ENCODE results near the gene PECR. TPM values are rescaled to one million over a fixed set of nuclear protein-coding genes. Genes with fewer than 3 reads are reported as not detected.

Gene PECR
- total RNA-seq, 1 experiment from 2014 or later: 15.3 TPM

- TF ChIP-seq CTCF (conservative IDR thresholded peaks at IDR 0.05): no peak
- WGBS (ENCODE audit: extremely low coverage, insufficient read length, low lambda C conversion rate): no CpG with 5 or more reads among the region's 1 CpG
- no peak overlapping the region for H2BK15ac ChIP-seq (ENCODE audit: low read depth, low read length)
- H2AFZ ChIP-seq (ENCODE audit: low read length): no peak overlapping the region
- H3K79me2 ChIP-seq (ENCODE audit: insufficient read depth, low read length): peaks cover 19% of the 10 kb centered on the region; the same call in 1 of the 2 replicates
- H3K4ac ChIP-seq (ENCODE audit: low read depth, low read length): no peak overlapping the region
- Mint-ChIP-seq H3K36me3 (ENCODE audit: insufficient read depth in 1 of 3, low read depth in 3 of 3) (peaks cover 67 to 98% (median 94%) of the 10 kb centered on the region in 3 experiments; a peak in 6 of 7 replicates), H3K27ac (peak overlapping the region; percentile 13 to 86 (median 34); a peak in 4 of 7 replicates), H3K4me3 (no peak overlapping the region), H3K9me3 (no peaks in the 10 kb centered on the region; a peak in 1 of 5 replicates), H3K4me1 (peaks cover 34 to 50% of the 10 kb centered on the region in 2 experiments), H3K27me3 (ENCODE audit: low read depth) (no peaks in the 10 kb centered on the region)
- no peak overlapping the region for H2BK120ac ChIP-seq (ENCODE audit: low read depth, low read length, poor library complexity, severe bottlenecking)
- no peak overlapping the region for H4K91ac ChIP-seq (ENCODE audit: insufficient read length, low read depth, low read length)
- H2BK5ac ChIP-seq (ENCODE audit: insufficient read length, low read length): no peak overlapping the region
- no peak overlapping the region for H3K56ac ChIP-seq (ENCODE audit: insufficient read length, low read depth, low read length)
- H3T11ph ChIP-seq (ENCODE audit: low read length): no peak overlapping the region
- no peak overlapping the region for H2BK20ac ChIP-seq (ENCODE audit: low read depth, low read length, poor library complexity, severe bottlenecking)
- no peak overlapping the region for H3K18ac ChIP-seq (ENCODE audit: insufficient read length, low read depth, low read length)
- no peaks in the 10 kb centered on the region for H3K9me3 ChIP-seq (ENCODE audit: control insufficient read depth, low read depth, low read length)
- H3K27ac ChIP-seq (ENCODE audit: insufficient read length, low read depth, low read length): no peak overlapping the region
- peak overlapping the region; percentile 4 for H3K9ac ChIP-seq (ENCODE audit: extremely low read depth, insufficient read length, low read length)
- peaks cover 9% of the 10 kb centered on the region for H3K79me1 ChIP-seq (ENCODE audit: insufficient read depth, low read depth, low read length, poor library complexity, severe bottlenecking)
- no peak overlapping the region for H2BK12ac ChIP-seq (ENCODE audit: insufficient read length, low read depth, low read length)
- no peaks in the 10 kb centered on the region for H3K27me3 ChIP-seq (ENCODE audit: insufficient read depth, low read length)
- H3K23ac ChIP-seq (ENCODE audit: insufficient read length, low read depth, low read length): no peak overlapping the region
- H2AK5ac ChIP-seq (ENCODE audit: insufficient read length, low read length): no peak overlapping the region
- no peak overlapping the region for H4K8ac ChIP-seq (replicated peaks; ENCODE audit: insufficient read length, low read depth, low read length)
- H4K5ac ChIP-seq (ENCODE audit: insufficient read length, low read depth, low read length): no peak overlapping the region
- no peak overlapping the region for H3K4me2 ChIP-seq (ENCODE audit: insufficient read depth, insufficient read length, low read length)
- H4K20me1 ChIP-seq (ENCODE audit: control insufficient read depth, insufficient read depth, insufficient read length): no peaks in the 10 kb centered on the region
- H3K23me2 ChIP-seq (ENCODE audit: insufficient read length, low read depth, low read length, poor library complexity, severe bottlenecking): peaks cover 6% of the 10 kb centered on the region
- no peak overlapping the region for H3K14ac ChIP-seq (ENCODE audit: insufficient read depth, low read length)
- DNase-seq: no peak
- peaks cover 2% of the 10 kb centered on the region; the same call in 1 of the 2 replicates for H3K4me1 ChIP-seq (ENCODE audit: insufficient read depth, low read length)
Measured at GRCh38 chr2:216116418-216116817, 34.8 kb upstream of the PECR start.

Data from H9 (cell line).